Heart left ventricle (tissue), 13 donors: ENCODE results near the gene FLCN.
"Not testable (repeated sequence)": the region's sequence is repeated elsewhere in the genome, so short reads cannot be mapped to it uniquely, and the experiment has no call there.

Source experiments
- POLR2A ChIP-seq, 2 donors: fragments of 450-650 bp; IDR thresholded peaks; one replicate each; pipeline ENCODE4 v1.6.1; 2017; ENCODE audit warnings: antibody characterized with exemption in 2 of 2, mild to moderate bottlenecking in 2 of 2, moderate library complexity in 2 of 2
- TF ChIP-seq, protein P1 (sequence below), 12 donors: fragments of 200-600 bp; sonication (generic) in 4 of 12; IDR thresholded peaks; one replicate each; pipeline versions ENCODE4 v1.5.0 to v1.8.0; 2018 to 2022; ENCODE audit warnings: antibody characterized with exemption in 12 of 12, mild to moderate bottlenecking in 5 of 12
- donor health status: ischemic (EF 13 %, LVEDD 7.1; RV severe dilation, severe dysfunction).
- donor health status: DM: no; HTN: yes; CAD: no.
- donor health status: DM: no; HTN: no; CAD: no.
- donor health status: ischemic (EF 25% LVEDD 6.9; RV normal size, moderate dysfunction).
- donor health status: ischemic (EF 25% LVEDD 5.7; RV mildly dilated, moderate dysfunction).
- donor health status: ischemic (EF 35%, LVEDD 5.7; RV mildly dilated, moderate dysfunction).
- donor health status: nonischemic (EF 11% LVEDD 7.7; RV severe dilation, severe dysfunction).
- donor health status: DM: yes; HTN: yes; CAD: no.
- donor health status: PGD.
- donor health status: ischemic (EF 29% LVEDD 5.4; RV normal size, mild dysfunction).
- donor health status: nonischemic (EF 23%, LVEDD 6.1; RV moderate dilation, normal function).

GRCh38 chr17:17277431-17277830 lies 40.5 kb upstream of the FLCN start:
- TF ChIP-seq, protein P1, sequence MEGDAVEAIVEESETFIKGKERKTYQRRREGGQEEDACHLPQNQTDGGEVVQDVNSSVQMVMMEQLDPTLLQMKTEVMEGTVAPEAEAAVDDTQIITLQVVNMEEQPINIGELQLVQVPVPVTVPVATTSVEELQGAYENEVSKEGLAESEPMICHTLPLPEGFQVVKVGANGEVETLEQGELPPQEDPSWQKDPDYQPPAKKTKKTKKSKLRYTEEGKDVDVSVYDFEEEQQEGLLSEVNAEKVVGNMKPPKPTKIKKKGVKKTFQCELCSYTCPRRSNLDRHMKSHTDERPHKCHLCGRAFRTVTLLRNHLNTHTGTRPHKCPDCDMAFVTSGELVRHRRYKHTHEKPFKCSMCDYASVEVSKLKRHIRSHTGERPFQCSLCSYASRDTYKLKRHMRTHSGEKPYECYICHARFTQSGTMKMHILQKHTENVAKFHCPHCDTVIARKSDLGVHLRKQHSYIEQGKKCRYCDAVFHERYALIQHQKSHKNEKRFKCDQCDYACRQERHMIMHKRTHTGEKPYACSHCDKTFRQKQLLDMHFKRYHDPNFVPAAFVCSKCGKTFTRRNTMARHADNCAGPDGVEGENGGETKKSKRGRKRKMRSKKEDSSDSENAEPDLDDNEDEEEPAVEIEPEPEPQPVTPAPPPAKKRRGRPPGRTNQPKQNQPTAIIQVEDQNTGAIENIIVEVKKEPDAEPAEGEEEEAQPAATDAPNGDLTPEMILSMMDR (IDR thresholded peaks at IDR 0.05), result not testable (repeated sequence)
- TF ChIP-seq POLR2A (IDR thresholded peaks at IDR 0.05), result not testable (repeated sequence)
